ENCODE results near the gene DPP10.

The DPP10 gene

DNA sequence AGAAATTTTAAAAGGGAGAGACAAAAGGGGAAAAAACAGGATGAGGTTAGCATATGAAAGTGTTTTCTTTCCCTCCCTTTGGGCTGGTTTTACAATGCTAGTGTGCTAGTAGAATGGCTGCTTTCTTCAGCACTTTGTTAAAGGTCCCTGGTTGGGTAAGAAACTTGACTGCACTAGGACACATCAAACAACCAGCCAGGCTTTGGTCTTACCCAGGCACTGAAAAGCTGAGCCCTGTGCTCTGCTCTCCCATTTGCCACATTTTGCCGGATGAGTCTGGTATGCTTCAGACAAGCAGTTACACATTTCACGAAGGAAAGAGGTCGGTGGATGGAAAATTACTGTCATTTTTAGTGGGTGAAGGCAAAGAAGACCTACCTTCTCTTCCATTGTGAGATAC, 242.0 kb downstream of the DPP10 start:
- DNase-seq (ENCODE audit: low read depth), result no peak
- TF ChIP-seq, protein P1, sequence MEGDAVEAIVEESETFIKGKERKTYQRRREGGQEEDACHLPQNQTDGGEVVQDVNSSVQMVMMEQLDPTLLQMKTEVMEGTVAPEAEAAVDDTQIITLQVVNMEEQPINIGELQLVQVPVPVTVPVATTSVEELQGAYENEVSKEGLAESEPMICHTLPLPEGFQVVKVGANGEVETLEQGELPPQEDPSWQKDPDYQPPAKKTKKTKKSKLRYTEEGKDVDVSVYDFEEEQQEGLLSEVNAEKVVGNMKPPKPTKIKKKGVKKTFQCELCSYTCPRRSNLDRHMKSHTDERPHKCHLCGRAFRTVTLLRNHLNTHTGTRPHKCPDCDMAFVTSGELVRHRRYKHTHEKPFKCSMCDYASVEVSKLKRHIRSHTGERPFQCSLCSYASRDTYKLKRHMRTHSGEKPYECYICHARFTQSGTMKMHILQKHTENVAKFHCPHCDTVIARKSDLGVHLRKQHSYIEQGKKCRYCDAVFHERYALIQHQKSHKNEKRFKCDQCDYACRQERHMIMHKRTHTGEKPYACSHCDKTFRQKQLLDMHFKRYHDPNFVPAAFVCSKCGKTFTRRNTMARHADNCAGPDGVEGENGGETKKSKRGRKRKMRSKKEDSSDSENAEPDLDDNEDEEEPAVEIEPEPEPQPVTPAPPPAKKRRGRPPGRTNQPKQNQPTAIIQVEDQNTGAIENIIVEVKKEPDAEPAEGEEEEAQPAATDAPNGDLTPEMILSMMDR (conservative IDR thresholded peaks at IDR 0.05; ENCODE audit: control insufficient read depth, insufficient read depth, low read depth, low read length), result no peak
- no peak overlapping the region for H3K4me3 ChIP-seq (ENCODE audit: control insufficient read depth, low read depth, low read length)

DNA sequence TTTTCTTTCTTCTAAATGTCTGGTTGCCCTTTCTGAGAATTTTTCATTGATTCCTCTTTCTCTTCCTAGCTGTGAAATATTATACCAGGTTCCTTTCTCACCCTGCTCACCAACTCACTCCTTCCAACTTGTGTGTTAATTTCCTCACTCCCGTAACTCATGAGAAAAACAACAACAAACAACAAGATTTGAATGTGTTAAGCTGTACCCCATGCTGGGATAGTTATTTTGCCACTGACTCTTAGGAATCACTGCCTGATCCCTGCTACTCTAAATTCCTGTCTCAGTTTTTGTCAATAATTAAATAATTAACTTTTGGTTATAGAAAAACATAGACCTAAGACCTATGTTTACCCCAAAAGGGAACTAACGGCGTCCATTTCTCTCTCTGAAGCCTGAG, 242.7 kb downstream of the DPP10 start:
- no peak overlapping the region for H3K4me3 ChIP-seq (ENCODE audit: control insufficient read depth, low read depth, low read length)
- TF ChIP-seq, protein P1 (conservative IDR thresholded peaks at IDR 0.05; ENCODE audit: control insufficient read depth, insufficient read depth, low read depth, low read length), result no peak
- DNase-seq (ENCODE audit: low read depth), result no peak

DNA sequence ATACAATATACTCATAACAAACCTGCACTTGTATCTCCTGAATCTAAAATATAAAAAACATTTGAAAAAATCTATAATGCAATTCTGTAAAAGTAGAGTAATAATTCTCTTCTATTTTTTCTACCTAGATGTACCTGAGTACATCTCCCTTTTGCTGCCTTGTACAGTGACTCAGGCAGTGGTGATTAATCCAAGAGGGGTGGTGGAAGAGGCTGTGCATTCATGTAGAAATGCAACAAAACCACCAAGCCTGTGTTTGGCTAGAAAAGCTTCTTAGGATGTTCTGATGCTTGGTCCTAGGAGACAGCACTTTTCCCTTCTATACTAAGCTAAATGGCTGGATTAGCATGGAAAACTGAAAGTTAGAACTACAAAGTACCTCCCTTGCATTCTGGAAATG, 245.8 kb downstream of the DPP10 start:
- TF ChIP-seq, protein P1 (conservative IDR thresholded peaks at IDR 0.05; ENCODE audit: control insufficient read depth, insufficient read depth, low read depth, low read length), result no peak
- no peak overlapping the region for H3K4me3 ChIP-seq (ENCODE audit: control insufficient read depth, low read depth, low read length)
- DNase-seq (ENCODE audit: low read depth), result no peak

DNA sequence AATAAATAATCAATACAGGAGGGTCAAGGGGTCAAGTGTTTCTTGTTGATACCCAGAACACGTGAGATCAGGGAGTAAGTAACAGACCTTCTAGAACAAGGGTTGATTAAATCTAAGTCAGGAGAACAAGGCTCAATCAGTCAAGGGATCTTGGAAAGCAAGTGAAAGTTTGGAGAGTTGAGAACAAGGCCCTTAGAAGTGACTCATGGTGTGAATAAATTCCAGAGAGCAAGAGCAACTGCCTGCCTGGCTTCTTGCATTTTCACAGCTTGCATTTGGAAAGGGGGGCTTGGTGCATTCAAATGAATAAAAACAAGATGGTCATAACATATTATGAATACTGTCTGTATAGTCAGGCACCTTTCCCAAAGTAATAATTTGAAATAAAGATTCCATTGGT, 256.1 kb downstream of the DPP10 start:
- no peak overlapping the region for H3K4me3 ChIP-seq (ENCODE audit: control insufficient read depth, low read depth, low read length)
- no peak for DNase-seq (ENCODE audit: low read depth)
- TF ChIP-seq, protein P1 (conservative IDR thresholded peaks at IDR 0.05; ENCODE audit: control insufficient read depth, insufficient read depth, low read depth, low read length), result no peak

DNA sequence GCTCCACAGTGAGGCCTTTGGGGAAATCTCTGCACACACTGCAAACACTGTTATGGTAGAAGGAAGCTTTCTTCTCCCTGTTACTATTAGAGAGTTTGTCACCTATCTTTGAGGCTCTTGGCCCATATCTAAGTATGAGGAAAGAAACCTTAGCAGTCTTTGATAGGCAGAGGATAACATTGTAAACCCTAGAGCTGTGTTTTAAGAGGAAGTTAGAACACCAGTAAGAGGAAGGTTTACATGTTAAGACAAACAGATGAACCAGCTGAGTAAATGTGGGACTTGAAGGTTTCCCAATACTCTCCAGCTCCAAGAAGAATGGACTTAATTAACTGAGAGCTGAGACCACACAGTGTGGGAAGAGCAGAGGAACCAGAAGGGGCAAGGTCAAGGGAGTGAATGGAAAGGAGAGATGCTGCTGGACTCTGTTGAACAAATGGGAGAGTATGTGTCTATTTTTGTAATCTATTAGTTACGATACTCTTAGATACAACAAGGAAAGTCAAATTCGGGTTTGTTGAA, 257.0 kb downstream of the DPP10 start:
- TF ChIP-seq, protein P1 (conservative IDR thresholded peaks at IDR 0.05; ENCODE audit: control insufficient read depth, insufficient read depth, low read depth, low read length), result no peak
- H3K4me3 ChIP-seq (ENCODE audit: control insufficient read depth, low read depth, low read length), result no peak overlapping the region
- no peak for DNase-seq (ENCODE audit: low read depth)

DNA sequence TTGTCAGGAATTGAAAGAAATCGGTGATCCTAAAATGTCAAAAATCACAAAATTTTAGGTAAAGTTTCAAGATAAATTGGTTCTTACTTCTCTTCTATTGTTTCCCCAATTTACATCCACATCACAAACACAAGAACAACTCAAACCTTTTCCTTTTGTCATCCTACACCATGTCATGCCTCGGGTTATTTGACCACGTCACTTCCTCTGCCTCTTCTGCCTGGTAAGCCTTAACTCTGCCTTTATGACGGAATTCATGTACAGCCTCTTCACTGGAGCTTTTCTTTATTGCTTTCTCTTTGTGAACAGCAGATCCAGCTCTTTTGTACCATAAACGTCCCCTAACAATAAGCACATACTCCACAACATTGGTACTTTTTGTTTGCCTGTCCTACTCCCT, 258.0 kb downstream of the DPP10 start:
- DNase-seq (ENCODE audit: low read depth), result no peak
- TF ChIP-seq, protein P1 (conservative IDR thresholded peaks at IDR 0.05; ENCODE audit: control insufficient read depth, insufficient read depth, low read depth, low read length), result no peak
- no peak overlapping the region for H3K4me3 ChIP-seq (ENCODE audit: control insufficient read depth, low read depth, low read length)

Measured in fibroblast of mammary gland (primary cell).